DMS153 treated with DMSO at 0.1 percent for 48 hours (cell line): ENCODE results near the gene LY6G5C.

Source experiments
- DNase-seq: peaks from one replicate; lab custom pipeline; 2025; ENCODE audit not compliant: unreplicated experiment; lab: John Stamatoyannopoulos, UW

The LY6G5C gene

GRCh38 chr6:31642798-31643570, 37.9 kb downstream of the LY6G5C start:
- DNase-seq, result no peak

GRCh38 chr6:31641370-31641769, 39.5 kb downstream of the LY6G5C start:
- no peak for DNase-seq

- DNase-seq, result no peak
Measured at GRCh38 chr6:31640612-31641011, 40.3 kb downstream of the LY6G5C start.

- DNase-seq, result no peak
Measured at GRCh38 chr6:31639449-31639861, 41.4 kb downstream of the LY6G5C start.

- no peak for DNase-seq
Measured at GRCh38 chr6:31639043-31639442, 41.8 kb downstream of the LY6G5C start.

GRCh38 chr6:31636698-31637596, 43.9 kb downstream of the LY6G5C start:
- DNase-seq, result no peak

- DNase-seq, result no peak
Measured at GRCh38 chr6:31634969-31635575, 45.8 kb downstream of the LY6G5C start.

GRCh38 chr6:31634131-31634530, 46.7 kb downstream of the LY6G5C start:
- no peak for DNase-seq

GRCh38 chr6:31633447-31633846, 47.4 kb downstream of the LY6G5C start:
- no peak for DNase-seq

- no peak for DNase-seq
Measured at GRCh38 chr6:31632279-31632946, 48.5 kb downstream of the LY6G5C start.

GRCh38 chr6:31631681-31632278, 49.1 kb downstream of the LY6G5C start:
- DNase-seq, result no peak

- DNase-seq, result no peak
Measured at GRCh38 chr6:31631209-31631608, 49.7 kb downstream of the LY6G5C start.

- no peak for DNase-seq
Measured at GRCh38 chr6:31630177-31630934, 50.5 kb downstream of the LY6G5C start.

- no peak for DNase-seq
Measured at GRCh38 chr6:31629014-31629413, 51.9 kb downstream of the LY6G5C start.

GRCh38 chr6:31627690-31628287, 53.1 kb downstream of the LY6G5C start:
- no peak for DNase-seq

- DNase-seq, result no peak
Measured at GRCh38 chr6:31626952-31627351, 53.9 kb downstream of the LY6G5C start.
